Fibroblast of the aortic adventitia (primary cell): ENCODE data around the gene LHPP. TPM values are rescaled to one million over a fixed set of nuclear protein-coding genes. Genes with fewer than 3 reads are reported as not detected.

Experiments
- DNase-seq: peaks from one replicate; pipeline ENCODE4 v3.0.0-alpha.2; 2010; ENCODE audit warnings: low read depth
- H3K4me3 ChIP-seq: 2 replicates; pipeline ENCODE4 v1.5.1; 2011; ENCODE audit warnings: low read depth, mild to moderate bottlenecking, control low read depth, low read length, moderate library complexity
- total RNA-seq: library from RNA; depleted of rRNA; stranded (reverse); fragments of >200 nt; gene quantifications from 2 replicates; pipeline ENCODE4 v1.2.3, GENCODE V29; 2012; ENCODE audit warnings: low replicate concordance
- TF ChIP-seq, protein P1 (sequence below): IDR thresholded peaks from 2 replicates; pipeline ENCODE4 v1.5.1; 2011; ENCODE audit warnings: mild to moderate bottlenecking, low read length, control low read depth, inconsistent platforms; ENCODE audit not compliant: insufficient read depth

LHPP gene
- total RNA-seq, 1 donor = 12.5 TPM

GRCh38 chr10:124650820-124651401 is 189.3 kb downstream of the LHPP start:
- TF ChIP-seq, protein P1, sequence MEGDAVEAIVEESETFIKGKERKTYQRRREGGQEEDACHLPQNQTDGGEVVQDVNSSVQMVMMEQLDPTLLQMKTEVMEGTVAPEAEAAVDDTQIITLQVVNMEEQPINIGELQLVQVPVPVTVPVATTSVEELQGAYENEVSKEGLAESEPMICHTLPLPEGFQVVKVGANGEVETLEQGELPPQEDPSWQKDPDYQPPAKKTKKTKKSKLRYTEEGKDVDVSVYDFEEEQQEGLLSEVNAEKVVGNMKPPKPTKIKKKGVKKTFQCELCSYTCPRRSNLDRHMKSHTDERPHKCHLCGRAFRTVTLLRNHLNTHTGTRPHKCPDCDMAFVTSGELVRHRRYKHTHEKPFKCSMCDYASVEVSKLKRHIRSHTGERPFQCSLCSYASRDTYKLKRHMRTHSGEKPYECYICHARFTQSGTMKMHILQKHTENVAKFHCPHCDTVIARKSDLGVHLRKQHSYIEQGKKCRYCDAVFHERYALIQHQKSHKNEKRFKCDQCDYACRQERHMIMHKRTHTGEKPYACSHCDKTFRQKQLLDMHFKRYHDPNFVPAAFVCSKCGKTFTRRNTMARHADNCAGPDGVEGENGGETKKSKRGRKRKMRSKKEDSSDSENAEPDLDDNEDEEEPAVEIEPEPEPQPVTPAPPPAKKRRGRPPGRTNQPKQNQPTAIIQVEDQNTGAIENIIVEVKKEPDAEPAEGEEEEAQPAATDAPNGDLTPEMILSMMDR = no peak
- DNase-seq = no peak
- H3K4me3 ChIP-seq = no peak overlapping the region

- TF ChIP-seq, protein P1 = no peak
- DNase-seq = no peak
- no peak overlapping the region for H3K4me3 ChIP-seq
These were observed 189.8 kb downstream of the LHPP start for GRCh38 chr10:124651402-124651891.

- TF ChIP-seq, protein P1 = no peak
- DNase-seq = no peak
- no peak overlapping the region for H3K4me3 ChIP-seq
These were observed 190.6 kb downstream of the LHPP start for GRCh38 chr10:124652200-124652599.

DNA sequence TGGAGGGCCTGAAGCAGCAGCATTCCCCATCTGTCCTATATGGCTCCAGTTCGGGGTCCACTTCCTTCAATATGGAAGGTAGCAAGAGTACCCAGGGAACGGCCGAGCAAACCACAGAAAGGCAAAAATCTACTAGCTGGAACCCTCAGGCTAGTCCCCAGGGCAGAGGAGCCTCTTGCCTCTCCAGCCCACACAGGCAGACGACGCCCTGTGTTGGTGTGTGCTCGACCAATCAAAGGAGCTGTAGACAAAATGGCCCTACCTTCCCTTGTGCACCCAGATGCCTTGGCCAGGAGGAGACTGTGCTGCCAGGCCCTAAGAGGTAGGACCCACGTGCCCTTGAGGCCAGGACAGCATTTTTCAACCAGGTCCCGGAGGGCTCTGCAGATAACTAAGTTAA is 191.1 kb downstream of the LHPP start:
- no peak overlapping the region for H3K4me3 ChIP-seq
- TF ChIP-seq, protein P1 = no peak
- no peak for DNase-seq

DNA sequence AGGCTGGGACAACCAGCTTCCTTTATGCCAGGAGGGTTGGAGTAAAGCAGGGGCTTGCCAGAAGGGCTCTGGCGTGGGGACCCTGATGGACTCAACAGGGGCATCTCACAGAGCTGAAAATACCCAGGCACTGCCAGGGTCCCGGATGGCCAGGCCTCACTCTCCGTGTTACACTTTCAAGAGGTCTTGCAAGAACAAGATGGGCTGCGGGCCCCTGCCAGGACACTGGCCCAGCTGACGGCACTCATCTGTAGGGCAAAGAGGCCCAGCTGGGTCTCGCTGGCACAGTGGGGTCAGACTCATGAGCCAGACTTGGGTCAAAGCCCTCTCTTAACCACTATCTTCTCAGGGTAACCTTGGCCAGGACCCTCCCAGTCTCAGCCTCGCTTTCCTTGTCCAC is 191.7 kb downstream of the LHPP start:
- no peak overlapping the region for H3K4me3 ChIP-seq
- TF ChIP-seq, protein P1 = no peak
- no peak for DNase-seq

- no peak for DNase-seq
- H3K4me3 ChIP-seq = no peak overlapping the region
- TF ChIP-seq, protein P1 = no peak
These were observed 192.4 kb downstream of the LHPP start for GRCh38 chr10:124653811-124654651.
